Rectal smooth muscle tissue (tissue), 1 donor: ENCODE results near the gene TRIML1.

Source experiments
- H3K27ac ChIP-seq: one replicate; pipeline ENCODE4 v1.7.0; 2013; ENCODE audit warnings: low read depth, low read length, inconsistent platforms
- H3K27me3 ChIP-seq: one replicate; pipeline ENCODE4 v1.7.0; 2013; ENCODE audit warnings: low read length; ENCODE audit not compliant: control insufficient read depth, insufficient read depth
- H3K36me3 ChIP-seq: one replicate; pipeline ENCODE4 v1.7.0; 2013; ENCODE audit warnings: low read length; ENCODE audit not compliant: control insufficient read depth, insufficient read depth
- H3K4me1 ChIP-seq: one replicate; pipeline ENCODE4 v1.7.0; 2013; ENCODE audit warnings: low read length; ENCODE audit not compliant: control insufficient read depth, insufficient read depth
- H3K4me3 ChIP-seq: one replicate; pipeline ENCODE4 v1.7.0; 2013; ENCODE audit warnings: low read length
- H3K9ac ChIP-seq: one replicate; pipeline ENCODE4 v1.7.0; 2013; ENCODE audit warnings: low read length

TRIML1 gene

GRCh38 chr4:188139141-188139540, at the start of gene TRIML1:
Gene TRIML1 (plus strand): TSS chr4:188139441. CDS start chr4:188139559, 118 bp downstream.
- H3K27ac ChIP-seq = no peak within 1 kb of the TSS
- no peaks in the 10 kb centered on the region for H3K36me3 ChIP-seq

GRCh38 chr4:188092824-188093223, 46.4 kb upstream of the TRIML1 start:
- no peaks in the 10 kb centered on the region for H3K36me3 ChIP-seq
- no peak overlapping the region for H3K9ac ChIP-seq
- H3K4me3 ChIP-seq = no peak overlapping the region
- H3K4me1 ChIP-seq = no peaks in the 10 kb centered on the region
- H3K27ac ChIP-seq = no peak overlapping the region
- H3K27me3 ChIP-seq = no peaks in the 10 kb centered on the region

More at GRCh38 chr4:188139141-188139540, at the start of gene TRIML1:
- no peaks in the 10 kb centered on the region for H3K27me3 ChIP-seq
- H3K9ac ChIP-seq = no peak within 1 kb of the TSS
- H3K4me1 ChIP-seq = no peaks in the 10 kb centered on the region
- H3K4me3 ChIP-seq = no peak within 1 kb of the TSS

GRCh38 chr4:188106454-188106853, 32.8 kb upstream of the TRIML1 start:
- Histone ChIP-seq H3K36me3 (no peaks in the 10 kb centered on the region), H3K4me1 (no peaks in the 10 kb centered on the region), H3K4me3 (no peak overlapping the region), H3K9ac (no peak overlapping the region), H3K27me3 (no peaks in the 10 kb centered on the region), H3K27ac (no peak overlapping the region)

GRCh38 chr4:188107931-188108843, 31.1 kb upstream of the TRIML1 start:
- no peaks in the 10 kb centered on the region for H3K4me1 ChIP-seq
- H3K36me3 ChIP-seq = no peaks in the 10 kb centered on the region
- no peaks in the 10 kb centered on the region for H3K27me3 ChIP-seq
- no peak overlapping the region for H3K27ac ChIP-seq
- H3K4me3 ChIP-seq = no peak overlapping the region
- no peak overlapping the region for H3K9ac ChIP-seq

GRCh38 chr4:188109157-188109755, 30.0 kb upstream of the TRIML1 start, which contains the start of gene TRIML2:
Gene TRIML2 (minus strand): TSS chr4:188109603. CDS start chr4:188105368, 4,235 bp downstream.
- H3K36me3 ChIP-seq = no peaks in the 10 kb centered on the region
- no peak within 1 kb of the TSS for H3K27ac ChIP-seq
- H3K4me1 ChIP-seq = no peaks in the 10 kb centered on the region
- no peak within 1 kb of the TSS for H3K4me3 ChIP-seq
- no peak within 1 kb of the TSS for H3K9ac ChIP-seq
- H3K27me3 ChIP-seq = no peaks in the 10 kb centered on the region

GRCh38 chr4:188110036-188110435, 29.2 kb upstream of the TRIML1 start:
- no peak overlapping the region for H3K4me3 ChIP-seq
- no peak overlapping the region for H3K27ac ChIP-seq
- H3K4me1 ChIP-seq = no peaks in the 10 kb centered on the region
- H3K36me3 ChIP-seq = no peaks in the 10 kb centered on the region
- H3K27me3 ChIP-seq = no peaks in the 10 kb centered on the region
- no peak overlapping the region for H3K9ac ChIP-seq

GRCh38 chr4:188110741-188111471, 28.3 kb upstream of the TRIML1 start:
- Histone ChIP-seq H3K36me3 (no peaks in the 10 kb centered on the region), H3K27ac (no peak overlapping the region), H3K27me3 (no peaks in the 10 kb centered on the region), H3K4me1 (no peaks in the 10 kb centered on the region), H3K4me3 (no peak overlapping the region), H3K9ac (no peak overlapping the region)

- no peaks in the 10 kb centered on the region for H3K27me3 ChIP-seq
- H3K9ac ChIP-seq = no peak overlapping the region
- no peaks in the 10 kb centered on the region for H3K36me3 ChIP-seq
- no peak overlapping the region for H3K4me3 ChIP-seq
- H3K27ac ChIP-seq = no peak overlapping the region
- no peaks in the 10 kb centered on the region for H3K4me1 ChIP-seq
These were observed 27.3 kb upstream of the TRIML1 start for GRCh38 chr4:188111955-188112354.

GRCh38 chr4:188113156-188113555, 26.1 kb upstream of the TRIML1 start:
- Histone ChIP-seq H3K4me3 (no peak overlapping the region), H3K27ac (no peak overlapping the region), H3K4me1 (no peaks in the 10 kb centered on the region), H3K36me3 (no peaks in the 10 kb centered on the region), H3K9ac (no peak overlapping the region), H3K27me3 (no peaks in the 10 kb centered on the region)

- no peak overlapping the region for H3K27ac ChIP-seq
- H3K4me3 ChIP-seq = no peak overlapping the region
- no peaks in the 10 kb centered on the region for H3K4me1 ChIP-seq
- H3K9ac ChIP-seq = no peak overlapping the region
- no peaks in the 10 kb centered on the region for H3K27me3 ChIP-seq
- no peaks in the 10 kb centered on the region for H3K36me3 ChIP-seq
These were observed 21.5 kb upstream of the TRIML1 start for GRCh38 chr4:188117631-188118324.

GRCh38 chr4:188121530-188121929, 17.7 kb upstream of the TRIML1 start:
- no peak overlapping the region for H3K4me3 ChIP-seq
- H3K36me3 ChIP-seq = no peaks in the 10 kb centered on the region
- H3K9ac ChIP-seq = no peak overlapping the region
- H3K27ac ChIP-seq = no peak overlapping the region
- H3K4me1 ChIP-seq = no peaks in the 10 kb centered on the region
- no peaks in the 10 kb centered on the region for H3K27me3 ChIP-seq
